Measurements from ENCODE around the gene AHCTF1.
"Not testable (repeated sequence)": the region's sequence is repeated elsewhere in the genome, so short reads cannot be mapped to it uniquely, and the experiment has no call there.

AHCTF1 gene

DNA sequence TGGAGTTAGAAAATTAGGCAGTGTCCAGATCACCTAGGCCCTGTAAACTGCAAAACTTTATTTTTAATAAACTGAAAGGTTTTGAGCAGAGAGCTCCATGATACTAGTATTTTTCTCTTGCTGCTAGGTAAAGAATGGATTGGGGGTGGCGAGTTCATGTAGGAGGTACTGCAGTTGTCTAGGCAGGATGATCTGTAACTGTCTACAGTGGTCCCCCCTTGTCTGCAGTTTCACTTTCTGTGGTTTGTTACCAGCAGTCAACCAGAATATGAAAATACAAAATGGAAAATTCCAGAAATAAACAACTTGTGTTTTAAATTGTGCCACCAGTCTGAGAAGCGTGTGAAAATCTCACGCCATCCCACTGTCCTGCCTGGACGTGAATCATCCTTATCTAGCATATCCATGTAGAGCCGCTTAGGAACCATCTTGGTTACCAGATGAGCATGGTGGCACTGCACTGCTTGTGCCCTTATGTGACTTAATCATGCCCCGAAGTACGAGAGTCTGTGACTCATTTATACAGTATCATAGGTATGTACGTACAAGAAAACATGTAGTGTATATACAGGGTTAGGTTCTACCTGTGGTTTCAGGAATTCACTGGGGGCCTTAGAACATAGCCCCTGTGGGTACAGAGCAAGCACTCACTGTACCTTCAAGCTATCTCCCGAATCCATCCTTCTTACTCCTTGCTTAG is 94.2 kb downstream of the AHCTF1 start:
- DNase-seq = no peak

- no peak for DNase-seq
Measured at GRCh38 chr1:246836209-246836966, 95.4 kb downstream of the AHCTF1 start.

DNA sequence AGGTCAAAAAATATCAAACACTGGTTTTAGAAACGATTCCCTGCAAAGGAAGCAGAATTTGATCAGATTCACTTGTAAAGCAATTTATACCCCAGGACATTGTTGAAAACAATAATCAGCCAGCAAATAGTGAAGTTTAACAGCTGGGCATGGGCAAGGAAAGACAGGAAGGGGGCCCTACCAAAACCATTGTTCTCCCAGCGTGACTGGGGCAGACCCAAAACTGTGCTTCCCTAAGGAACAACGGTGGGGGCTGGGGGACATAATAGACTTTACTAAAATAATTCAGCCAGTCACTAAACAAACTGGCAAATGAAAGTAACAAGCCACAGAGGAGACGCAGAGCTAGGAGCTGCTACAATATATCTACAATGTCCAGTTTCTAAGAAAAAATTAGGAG is 100.2 kb downstream of the AHCTF1 start:
- no peak for DNase-seq

- DNase-seq = no peak
Measured at GRCh38 chr1:246828818-246829217, 102.9 kb downstream of the AHCTF1 start.

- no peak for DNase-seq
Measured at GRCh38 chr1:246827396-246827795, 104.4 kb downstream of the AHCTF1 start.

GRCh38 chr1:246825557-246826175 is 106.1 kb downstream of the AHCTF1 start:
- no peak for DNase-seq

DNA sequence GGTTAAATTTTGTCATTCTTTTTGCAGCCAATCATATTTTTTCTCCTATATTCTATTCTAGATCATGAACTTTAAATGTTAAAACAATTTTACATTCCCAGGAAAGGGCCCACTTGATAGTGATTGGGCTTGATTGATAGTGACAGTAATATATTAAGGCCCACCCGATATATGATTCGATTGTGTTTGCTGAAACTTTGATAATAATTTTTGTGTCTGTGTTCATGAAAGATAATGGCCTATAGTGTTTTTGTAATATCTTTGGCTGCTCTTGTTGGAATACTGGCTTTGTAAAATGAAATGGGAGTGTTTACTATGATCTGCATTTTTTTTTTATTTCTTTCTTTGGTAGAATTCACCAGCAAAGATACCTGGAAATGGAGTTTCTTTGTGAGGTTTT is 107.2 kb downstream of the AHCTF1 start:
- DNase-seq = no peak

GRCh38 chr1:246822154-246822553 is 109.6 kb downstream of the AHCTF1 start:
- DNase-seq = not testable (repeated sequence)

GRCh38 chr1:246820666-246821065 is 111.1 kb downstream of the AHCTF1 start:
- DNase-seq = no peak

- not testable (repeated sequence) for DNase-seq
Measured at GRCh38 chr1:246817778-246818177, 114.0 kb downstream of the AHCTF1 start.

- DNase-seq = no peak
Measured at GRCh38 chr1:246815693-246816270, 116.0 kb downstream of the AHCTF1 start.

- DNase-seq = no peak
Measured at GRCh38 chr1:246814890-246815289, 116.9 kb downstream of the AHCTF1 start.

DNA sequence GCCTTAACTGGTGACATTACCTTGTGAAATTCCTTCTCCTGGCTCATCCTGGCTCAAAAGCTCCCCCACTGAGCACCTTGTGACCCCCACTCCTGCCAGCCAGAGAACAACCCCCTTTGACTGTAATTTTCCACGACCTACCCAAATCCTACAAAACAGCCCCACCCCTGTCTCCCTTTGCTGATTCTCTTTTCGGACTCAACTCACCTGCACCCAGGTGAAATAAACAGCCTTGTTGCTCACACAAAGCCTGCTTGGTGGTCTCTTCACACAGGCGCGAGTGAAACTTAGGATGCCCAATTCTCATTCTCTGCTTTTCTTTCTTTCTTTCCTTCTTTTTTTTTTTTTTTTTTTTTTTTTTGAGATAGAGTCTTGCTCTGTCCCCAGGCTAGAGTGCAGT is 118.4 kb downstream of the AHCTF1 start:
- not testable (repeated sequence) for DNase-seq

GRCh38 chr1:246811985-246812384 is 119.8 kb downstream of the AHCTF1 start:
- DNase-seq = no peak

GRCh38 chr1:246809473-246809872 is 122.3 kb downstream of the AHCTF1 start:
- DNase-seq = peak; percentile 42

GRCh38 chr1:246805135-246805716 is 126.5 kb downstream of the AHCTF1 start:
- no peak for DNase-seq

- DNase-seq = no peak
Measured at GRCh38 chr1:246803883-246804282, 127.9 kb downstream of the AHCTF1 start.

- no peak for DNase-seq
Measured at GRCh38 chr1:246803373-246803772, 128.4 kb downstream of the AHCTF1 start.

DNA sequence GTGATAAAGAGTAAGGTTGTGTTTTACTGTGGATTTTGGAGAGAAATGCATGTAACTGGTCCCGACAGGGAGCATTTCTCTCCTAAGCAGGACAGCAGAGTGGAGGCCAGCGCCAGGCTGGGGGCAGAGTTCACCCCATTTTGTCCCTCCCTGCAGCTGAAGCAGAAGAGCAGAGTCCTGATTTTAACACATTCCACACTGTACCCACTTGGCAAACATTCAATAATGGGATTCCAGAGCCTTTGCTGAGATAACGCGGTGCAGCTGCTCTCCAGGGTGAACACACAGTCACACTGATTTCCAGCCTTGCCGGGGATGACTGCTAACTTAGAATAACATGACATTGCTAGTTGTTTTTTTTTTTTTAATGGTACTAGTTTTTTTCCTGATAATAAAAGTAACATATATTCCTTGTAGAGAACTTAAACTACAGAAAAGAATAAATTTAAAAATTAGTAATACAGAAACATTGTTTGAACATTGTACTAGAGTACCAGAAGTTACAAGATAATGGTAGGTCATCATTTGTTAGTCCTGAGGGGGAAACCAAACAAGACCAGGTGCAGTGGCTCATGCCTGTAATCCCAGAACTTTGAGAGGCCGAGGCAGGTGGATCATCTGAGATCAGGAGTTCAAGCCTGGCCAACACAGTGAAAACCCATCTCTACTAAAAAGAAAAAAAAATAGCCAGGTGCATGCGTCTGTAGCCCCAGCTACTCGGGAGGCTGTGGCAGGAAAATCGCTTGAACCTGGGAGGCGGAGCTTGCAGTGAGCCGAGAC is 130.3 kb downstream of the AHCTF1 start:
- DNase-seq = no peak

DNA sequence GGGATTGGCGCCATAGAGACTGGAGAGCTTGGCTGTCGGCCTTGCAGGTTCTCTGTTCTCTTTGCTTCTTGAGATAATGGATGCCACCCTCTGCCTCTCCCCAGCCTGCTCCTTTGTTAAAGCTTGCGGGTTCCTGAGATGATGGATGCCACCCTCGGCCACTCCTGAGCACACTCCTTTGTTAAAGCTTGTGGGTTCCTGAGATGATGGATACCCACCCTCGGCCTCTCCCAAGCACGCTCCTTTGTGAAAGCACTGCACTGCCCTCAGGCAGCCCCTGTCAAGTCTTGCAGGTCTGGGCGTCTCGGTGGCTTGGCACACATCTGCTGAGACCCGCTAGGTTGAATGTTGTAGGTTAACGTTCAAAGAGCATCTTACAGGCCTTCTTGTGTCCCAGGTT is 131.0 kb downstream of the AHCTF1 start:
- no peak for DNase-seq

DNA sequence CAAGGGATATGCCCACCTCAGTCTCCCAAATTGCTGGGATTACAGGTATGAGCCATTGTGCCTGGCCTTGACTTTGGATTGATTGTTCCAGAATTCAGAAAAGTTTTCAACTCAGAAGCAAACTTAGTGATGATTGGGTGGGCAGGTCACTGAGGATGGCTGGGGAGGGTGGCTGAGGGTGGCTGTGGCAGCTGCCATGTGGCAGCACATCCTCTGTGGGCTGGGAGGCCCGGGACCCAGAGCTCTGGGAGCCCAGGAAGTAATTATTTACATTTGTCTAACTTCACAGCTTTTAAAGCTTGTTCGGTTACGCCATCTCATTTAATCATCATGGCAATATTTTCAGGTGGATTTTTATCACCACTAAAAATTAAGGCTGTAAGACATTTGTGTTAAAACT is 131.4 kb downstream of the AHCTF1 start:
- DNase-seq = no peak
